ENCODE measurements around the gene PIGB.

Gene PIGB

GRCh38 chr15:55319537-55320237 lies 665 bp downstream of the PIGB start:
- no peak for TF ChIP-seq SUZ12 (IDR thresholded peaks at IDR 0.05; ENCODE audit: extremely low read depth, insufficient read depth, insufficient read length)
- TF ChIP-seq YY1 (IDR thresholded peaks at IDR 0.05; ENCODE audit: insufficient read depth, insufficient read length), result no peak
- TF ChIP-seq ZNF274 (IDR thresholded peaks at IDR 0.05; ENCODE audit: low read depth, low read length), result no peak
- DNase-seq (ENCODE audit: low read depth, low spot score), result no peak
- Histone ChIP-seq H3K9me3 (ENCODE audit: insufficient read depth, low read length) (no peaks in the 10 kb centered on the region), H3K27me3 (ENCODE audit: insufficient read depth, insufficient read length) (no peaks in the 10 kb centered on the region), H3K36me3 (ENCODE audit: insufficient read depth, insufficient read length, low read length) (peaks cover 11% of the 10 kb centered on the region), H3K9ac (ENCODE audit: insufficient read length, low read depth) (no peak overlapping the region), H3K4me1 (ENCODE audit: insufficient read depth, insufficient read length) (no peaks in the 10 kb centered on the region), H3K4me3 (ENCODE audit: insufficient read length, low read depth) (peak overlapping the region; percentile 79)

GRCh38 chr15:55320238-55320550 lies 1.2 kb downstream of the PIGB start:
- no peaks in the 10 kb centered on the region for H3K4me1 ChIP-seq (ENCODE audit: insufficient read depth, insufficient read length)
- peaks cover 11% of the 10 kb centered on the region for H3K36me3 ChIP-seq (ENCODE audit: insufficient read depth, insufficient read length, low read length)
- no peaks in the 10 kb centered on the region for H3K9me3 ChIP-seq (ENCODE audit: insufficient read depth, low read length)
- no peak for DNase-seq (ENCODE audit: low read depth, low spot score)
- H3K4me3 ChIP-seq (ENCODE audit: insufficient read length, low read depth), result no peak overlapping the region
- H3K27me3 ChIP-seq (ENCODE audit: insufficient read depth, insufficient read length), result no peaks in the 10 kb centered on the region
- TF ChIP-seq ZNF274 (IDR thresholded peaks at IDR 0.05; ENCODE audit: low read depth, low read length) (no peak), SUZ12 (IDR thresholded peaks at IDR 0.05; ENCODE audit: extremely low read depth, insufficient read depth, insufficient read length) (no peak), YY1 (IDR thresholded peaks at IDR 0.05; ENCODE audit: insufficient read depth, insufficient read length) (no peak)
- no peak overlapping the region for H3K9ac ChIP-seq (ENCODE audit: insufficient read length, low read depth)

GRCh38 chr15:55320963-55321362 lies 1.9 kb downstream of the PIGB start:
- Histone ChIP-seq H3K4me1 (ENCODE audit: insufficient read depth, insufficient read length) (no peaks in the 10 kb centered on the region), H3K9me3 (ENCODE audit: insufficient read depth, low read length) (no peaks in the 10 kb centered on the region), H3K9ac (ENCODE audit: insufficient read length, low read depth) (no peak overlapping the region), H3K27me3 (ENCODE audit: insufficient read depth, insufficient read length) (no peaks in the 10 kb centered on the region), H3K36me3 (ENCODE audit: insufficient read depth, insufficient read length, low read length) (peaks cover 11% of the 10 kb centered on the region), H3K4me3 (ENCODE audit: insufficient read length, low read depth) (no peak overlapping the region)
- DNase-seq (ENCODE audit: low read depth, low spot score), result no peak
- no peak for TF ChIP-seq YY1 (IDR thresholded peaks at IDR 0.05; ENCODE audit: insufficient read depth, insufficient read length)

GRCh38 chr15:55322467-55322866 lies 3.4 kb downstream of the PIGB start:
- no peak overlapping the region for H3K4me3 ChIP-seq (ENCODE audit: insufficient read length, low read depth)
- no peaks in the 10 kb centered on the region for H3K9me3 ChIP-seq (ENCODE audit: insufficient read depth, low read length)
- H3K4me1 ChIP-seq (ENCODE audit: insufficient read depth, insufficient read length), result no peaks in the 10 kb centered on the region
- no peak for DNase-seq (ENCODE audit: low read depth, low spot score)
- TF ChIP-seq YY1 (IDR thresholded peaks at IDR 0.05; ENCODE audit: insufficient read depth, insufficient read length) (no peak), ZNF274 (IDR thresholded peaks at IDR 0.05; ENCODE audit: low read depth, low read length) (no peak), SUZ12 (IDR thresholded peaks at IDR 0.05; ENCODE audit: extremely low read depth, insufficient read depth, insufficient read length) (no peak)
- H3K36me3 ChIP-seq (ENCODE audit: insufficient read depth, insufficient read length, low read length), result peaks cover 3% of the 10 kb centered on the region
- H3K9ac ChIP-seq (ENCODE audit: insufficient read length, low read depth), result no peak overlapping the region
- H3K27me3 ChIP-seq (ENCODE audit: insufficient read depth, insufficient read length), result no peaks in the 10 kb centered on the region

GRCh38 chr15:55327387-55327786 lies 8.4 kb downstream of the PIGB start:
- no peak overlapping the region for H3K9ac ChIP-seq (ENCODE audit: insufficient read length, low read depth)
- TF ChIP-seq SUZ12 (IDR thresholded peaks at IDR 0.05; ENCODE audit: extremely low read depth, insufficient read depth, insufficient read length), result no peak
- no peak for TF ChIP-seq ZNF274 (IDR thresholded peaks at IDR 0.05; ENCODE audit: low read depth, low read length)
- no peak for TF ChIP-seq YY1 (IDR thresholded peaks at IDR 0.05; ENCODE audit: insufficient read depth, insufficient read length)
- H3K36me3 ChIP-seq (ENCODE audit: insufficient read depth, insufficient read length, low read length), result no peaks in the 10 kb centered on the region
- no peak for DNase-seq (ENCODE audit: low read depth, low spot score)
- no peaks in the 10 kb centered on the region for H3K9me3 ChIP-seq (ENCODE audit: insufficient read depth, low read length)
- no peak overlapping the region for H3K4me3 ChIP-seq (ENCODE audit: insufficient read length, low read depth)
- no peaks in the 10 kb centered on the region for H3K27me3 ChIP-seq (ENCODE audit: insufficient read depth, insufficient read length)
- no peaks in the 10 kb centered on the region for H3K4me1 ChIP-seq (ENCODE audit: insufficient read depth, insufficient read length)

GRCh38 chr15:55334371-55334770 lies 15.3 kb downstream of the PIGB start:
- Histone ChIP-seq H3K9me3 (ENCODE audit: insufficient read depth, low read length) (no peaks in the 10 kb centered on the region), H3K4me1 (ENCODE audit: insufficient read depth, insufficient read length) (no peaks in the 10 kb centered on the region), H3K4me3 (ENCODE audit: insufficient read length, low read depth) (no peak overlapping the region), H3K27me3 (ENCODE audit: insufficient read depth, insufficient read length) (no peaks in the 10 kb centered on the region), H3K36me3 (ENCODE audit: insufficient read depth, insufficient read length, low read length) (peaks cover 3% of the 10 kb centered on the region), H3K9ac (ENCODE audit: insufficient read length, low read depth) (no peak overlapping the region)
- no peak for DNase-seq (ENCODE audit: low read depth, low spot score)
- no peak for TF ChIP-seq ZNF274 (IDR thresholded peaks at IDR 0.05; ENCODE audit: low read depth, low read length)
- no peak for TF ChIP-seq YY1 (IDR thresholded peaks at IDR 0.05; ENCODE audit: insufficient read depth, insufficient read length)
- TF ChIP-seq SUZ12 (IDR thresholded peaks at IDR 0.05; ENCODE audit: extremely low read depth, insufficient read depth, insufficient read length), result no peak

- TF ChIP-seq SUZ12 (IDR thresholded peaks at IDR 0.05; ENCODE audit: extremely low read depth, insufficient read depth, insufficient read length) (no peak), YY1 (IDR thresholded peaks at IDR 0.05; ENCODE audit: insufficient read depth, insufficient read length) (no peak), ZNF274 (IDR thresholded peaks at IDR 0.05; ENCODE audit: low read depth, low read length) (no peak)
- H3K4me3 ChIP-seq (ENCODE audit: insufficient read length, low read depth), result no peak overlapping the region
- no peak overlapping the region for H3K9ac ChIP-seq (ENCODE audit: insufficient read length, low read depth)
- H3K27me3 ChIP-seq (ENCODE audit: insufficient read depth, insufficient read length), result no peaks in the 10 kb centered on the region
- no peaks in the 10 kb centered on the region for H3K9me3 ChIP-seq (ENCODE audit: insufficient read depth, low read length)
- peaks cover 3% of the 10 kb centered on the region for H3K36me3 ChIP-seq (ENCODE audit: insufficient read depth, insufficient read length, low read length)
- no peak for DNase-seq (ENCODE audit: low read depth, low spot score)
- H3K4me1 ChIP-seq (ENCODE audit: insufficient read depth, insufficient read length), result no peaks in the 10 kb centered on the region
Measured at GRCh38 chr15:55334997-55335396, 16.0 kb downstream of the PIGB start.

All from NT2/D1 (cell line).